ENCODE measurements around the gene HSDL2.

HSDL2 gene

DNA sequence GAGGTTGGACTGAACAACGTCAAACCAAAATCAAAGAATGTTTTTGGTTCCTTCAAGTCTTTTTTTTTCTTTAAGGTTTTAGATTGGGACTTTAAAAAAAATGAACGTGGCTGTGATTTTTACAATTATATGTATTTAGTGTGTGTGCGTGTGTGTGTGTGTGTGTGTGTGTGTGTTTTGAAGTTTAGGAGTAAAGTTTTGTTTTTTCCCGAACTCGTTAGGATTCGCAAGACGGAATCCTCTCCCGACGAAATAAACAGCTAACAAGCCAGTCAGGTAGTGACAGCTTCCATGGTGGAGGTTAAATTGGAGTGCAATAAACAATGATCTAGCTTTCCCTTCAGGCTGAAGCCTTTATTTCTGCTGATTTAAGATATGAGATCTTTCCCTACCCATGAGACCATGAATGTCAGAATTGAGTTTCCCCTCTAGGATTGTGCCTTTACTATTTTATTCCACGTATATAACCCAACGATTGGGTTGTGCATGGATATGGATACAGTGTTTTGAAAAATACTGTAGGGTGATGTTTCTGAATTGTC is 108.0 kb downstream of the HSDL2 start:
- TF ChIP-seq GATA3 (IDR thresholded peaks at IDR 0.05; ENCODE audit: low read depth, low read length) (no peak), GATA2 (IDR thresholded peaks at IDR 0.05; ENCODE audit: low read depth, low read length) (peak; percentile 29; the same call in 1 of the 2 replicates)

DNA sequence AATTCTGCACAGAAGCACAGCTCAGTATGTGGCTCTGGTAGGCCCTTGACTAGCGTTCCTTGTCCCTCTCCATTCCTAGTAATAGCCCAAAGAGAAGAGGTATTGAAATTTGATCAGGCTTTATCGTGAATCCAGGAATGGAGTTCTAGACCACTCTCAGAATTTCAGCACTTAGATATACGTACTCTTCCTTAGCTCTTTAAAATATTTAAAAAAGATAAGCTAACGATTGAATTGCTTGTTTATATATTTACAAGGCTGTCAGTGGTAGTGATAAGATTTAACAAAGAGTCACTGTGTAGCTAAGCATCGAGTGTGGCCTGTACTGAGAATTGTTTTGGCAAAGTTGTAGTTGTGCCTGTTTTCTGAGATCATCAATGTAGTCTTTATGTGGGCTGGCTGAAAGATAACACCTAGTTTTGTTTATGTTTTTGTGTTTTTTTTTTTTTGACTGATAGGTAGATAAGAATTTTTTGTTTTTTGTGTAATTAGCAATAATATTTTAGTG is 109.2 kb downstream of the HSDL2 start:
- TF ChIP-seq GATA3 (IDR thresholded peaks at IDR 0.05; ENCODE audit: low read depth, low read length) = no peak
- TF ChIP-seq GATA2 (IDR thresholded peaks at IDR 0.05; ENCODE audit: low read depth, low read length) = no peak

GRCh38 chr9:112489876-112490666 is 110.2 kb downstream of the HSDL2 start:
- TF ChIP-seq GATA3 (IDR thresholded peaks at IDR 0.05; ENCODE audit: low read depth, low read length) (no peak), GATA2 (IDR thresholded peaks at IDR 0.05; ENCODE audit: low read depth, low read length) (no peak)

- no peak for TF ChIP-seq GATA3 (IDR thresholded peaks at IDR 0.05; ENCODE audit: low read depth, low read length)
- no peak for TF ChIP-seq GATA2 (IDR thresholded peaks at IDR 0.05; ENCODE audit: low read depth, low read length)
Observed at GRCh38 chr9:112493393-112494137, 113.7 kb downstream of the HSDL2 start.

GRCh38 chr9:112494153-112494552 is 114.2 kb downstream of the HSDL2 start:
- no peak for TF ChIP-seq GATA3 (IDR thresholded peaks at IDR 0.05; ENCODE audit: low read depth, low read length)
- no peak for TF ChIP-seq GATA2 (IDR thresholded peaks at IDR 0.05; ENCODE audit: low read depth, low read length)

- no peak for TF ChIP-seq GATA3 (IDR thresholded peaks at IDR 0.05; ENCODE audit: low read depth, low read length)
- TF ChIP-seq GATA2 (IDR thresholded peaks at IDR 0.05; ENCODE audit: low read depth, low read length) = no peak
Observed at GRCh38 chr9:112495614-112496013, 115.7 kb downstream of the HSDL2 start.

GRCh38 chr9:112496074-112496722 is 116.3 kb downstream of the HSDL2 start:
- TF ChIP-seq GATA2 (IDR thresholded peaks at IDR 0.05; ENCODE audit: low read depth, low read length) (no peak), GATA3 (IDR thresholded peaks at IDR 0.05; ENCODE audit: low read depth, low read length) (no peak)

GRCh38 chr9:112500842-112501241 is 120.9 kb downstream of the HSDL2 start:
- TF ChIP-seq GATA2 (IDR thresholded peaks at IDR 0.05; ENCODE audit: low read depth, low read length) (no peak), GATA3 (IDR thresholded peaks at IDR 0.05; ENCODE audit: low read depth, low read length) (no peak)

DNA sequence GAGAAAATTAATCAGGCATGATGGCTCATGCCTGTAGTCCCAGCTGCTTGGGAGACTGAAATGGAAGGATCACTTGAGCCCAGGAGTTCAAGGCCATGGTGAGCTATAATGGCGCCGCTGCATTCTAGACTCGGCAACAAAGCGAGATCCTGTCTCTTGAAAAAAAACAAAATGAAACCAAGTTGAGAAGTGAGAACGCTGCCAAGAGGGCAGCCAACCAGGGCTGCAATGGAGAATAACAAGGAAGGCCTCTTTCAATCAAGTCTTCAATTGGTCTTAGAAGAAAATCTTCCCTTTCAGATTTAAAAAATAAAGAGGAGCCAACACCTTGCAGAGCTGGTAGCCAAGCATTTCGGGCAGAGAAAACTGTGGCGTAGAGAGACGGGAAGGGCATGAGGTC is 121.4 kb downstream of the HSDL2 start:
- no peak for TF ChIP-seq GATA2 (IDR thresholded peaks at IDR 0.05; ENCODE audit: low read depth, low read length)
- TF ChIP-seq GATA3 (IDR thresholded peaks at IDR 0.05; ENCODE audit: low read depth, low read length) = no peak

GRCh38 chr9:112502175-112502946 is 122.5 kb downstream of the HSDL2 start:
- TF ChIP-seq GATA2 (IDR thresholded peaks at IDR 0.05; ENCODE audit: low read depth, low read length) (no peak), GATA3 (IDR thresholded peaks at IDR 0.05; ENCODE audit: low read depth, low read length) (no peak)

GRCh38 chr9:112503170-112503569 is 123.3 kb downstream of the HSDL2 start:
- TF ChIP-seq GATA2 (IDR thresholded peaks at IDR 0.05; ENCODE audit: low read depth, low read length) (no peak), GATA3 (IDR thresholded peaks at IDR 0.05; ENCODE audit: low read depth, low read length) (no peak)

DNA sequence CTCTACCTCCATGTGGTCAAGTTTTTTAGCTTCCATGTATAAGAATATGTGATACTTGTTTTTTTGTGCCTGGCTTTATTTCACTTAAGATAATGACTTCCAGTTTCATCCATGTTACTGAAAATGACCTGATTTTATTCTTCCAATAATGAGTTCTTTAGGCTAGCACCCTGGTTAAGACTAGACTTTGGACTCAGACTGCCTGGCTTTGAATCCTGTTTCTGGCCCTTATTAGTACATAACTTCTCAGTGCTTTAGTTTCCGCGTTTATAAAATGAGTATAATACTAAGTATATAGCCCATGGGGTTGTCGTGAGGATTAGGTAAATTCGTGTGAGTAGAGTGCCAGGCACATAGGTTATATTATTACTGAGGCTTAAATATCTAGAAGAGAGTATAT is 125.2 kb downstream of the HSDL2 start:
- TF ChIP-seq GATA2 (IDR thresholded peaks at IDR 0.05; ENCODE audit: low read depth, low read length) (no peak), GATA3 (IDR thresholded peaks at IDR 0.05; ENCODE audit: low read depth, low read length) (no peak)

DNA sequence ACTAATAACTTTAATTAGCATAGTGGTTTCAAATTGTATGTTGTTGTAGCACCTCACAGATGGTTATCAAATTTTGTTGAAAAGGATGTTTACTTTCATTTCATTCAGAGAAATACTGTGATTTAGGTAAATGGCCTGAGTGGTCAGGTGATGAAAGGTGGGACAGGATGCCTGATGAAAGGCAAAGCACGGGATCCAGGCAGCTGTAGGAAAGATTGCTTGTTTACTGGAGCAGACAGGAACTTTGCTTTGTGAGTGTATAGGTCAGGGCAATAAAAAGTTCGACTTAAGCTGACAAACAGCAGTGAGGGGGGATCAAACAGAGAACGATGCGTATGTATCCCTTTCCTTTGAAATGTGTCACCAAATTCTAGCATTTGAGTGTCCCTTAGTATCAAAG is 125.7 kb downstream of the HSDL2 start:
- no peak for TF ChIP-seq GATA3 (IDR thresholded peaks at IDR 0.05; ENCODE audit: low read depth, low read length)
- no peak for TF ChIP-seq GATA2 (IDR thresholded peaks at IDR 0.05; ENCODE audit: low read depth, low read length)
